NK-92 (cell line): ENCODE results near the gene GGT1.
"Not testable (repeated sequence)": the region's sequence is repeated elsewhere in the genome, so short reads cannot be mapped to it uniquely, and the experiment has no call there.

Experiments used
- DNase-seq: peaks from one replicate; lab custom pipeline; 2025; ENCODE audit not compliant: unreplicated experiment; lab: John Stamatoyannopoulos, UW

Gene GGT1

GRCh38 chr22:24633231-24634023, 30.4 kb downstream of the GGT1 start:
- DNase-seq: not testable (repeated sequence)

GRCh38 chr22:24634776-24635389, 31.9 kb downstream of the GGT1 start:
- DNase-seq: not testable (repeated sequence)

GRCh38 chr22:24636513-24636912, 33.5 kb downstream of the GGT1 start:
- not testable (repeated sequence) for DNase-seq

- DNase-seq: not testable (repeated sequence)
Measured at GRCh38 chr22:24642307-24642706, 39.3 kb downstream of the GGT1 start.

GRCh38 chr22:24644409-24644808, 41.4 kb downstream of the GGT1 start:
- DNase-seq: not testable (repeated sequence)

DNA sequence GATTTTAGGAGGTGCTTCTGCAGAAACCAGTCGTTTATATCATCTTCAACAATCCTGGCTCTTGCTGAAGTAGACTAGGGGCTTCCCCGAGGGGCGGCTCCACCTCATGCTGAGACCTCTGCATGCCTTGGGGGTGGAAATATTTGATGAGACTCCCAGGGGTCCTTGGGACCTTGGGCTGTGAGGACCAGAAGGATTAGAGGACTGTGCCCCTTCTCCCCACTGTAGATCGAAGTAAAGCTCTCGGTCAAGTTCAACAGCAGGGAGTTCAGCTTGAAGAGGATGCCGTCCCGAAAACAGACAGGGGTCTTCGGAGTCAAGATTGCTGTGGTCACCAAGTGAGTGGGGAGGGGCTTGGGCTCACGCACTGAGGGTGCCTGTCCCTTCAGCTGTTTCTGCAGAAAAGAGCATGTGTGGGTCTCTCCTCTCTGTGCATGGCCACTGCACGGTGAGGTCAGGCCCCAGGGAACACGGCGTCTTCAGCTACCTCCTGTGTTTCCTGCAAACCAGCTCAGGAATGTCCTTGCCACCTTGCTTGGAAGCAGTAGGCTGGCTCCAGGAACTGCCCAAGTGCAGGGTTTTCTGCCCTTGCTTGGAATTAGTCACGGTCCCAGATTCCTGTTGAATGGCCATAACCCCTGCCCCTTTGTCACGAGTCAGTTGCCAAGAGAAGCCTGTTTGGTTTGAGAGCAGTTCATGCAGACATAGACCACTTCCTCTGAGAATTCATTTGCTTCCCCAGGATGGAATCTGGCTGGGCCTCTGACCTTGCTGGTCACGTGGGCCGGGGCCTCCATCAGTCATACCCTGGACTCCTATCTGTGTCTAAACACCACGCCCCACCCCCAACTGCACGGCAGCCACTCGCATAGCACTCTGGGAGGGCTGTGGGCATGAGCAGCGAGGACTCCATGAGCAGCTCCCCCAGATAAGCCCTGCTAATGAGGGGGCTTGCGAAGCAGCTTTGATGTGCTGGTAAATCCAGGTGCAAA, 42.7 kb downstream of the GGT1 start:
- not testable (repeated sequence) for DNase-seq

- DNase-seq: not testable (repeated sequence)
Measured at GRCh38 chr22:24646756-24647155, 43.8 kb downstream of the GGT1 start.

GRCh38 chr22:24649371-24649770, 46.4 kb downstream of the GGT1 start:
- DNase-seq: not testable (repeated sequence)

DNA sequence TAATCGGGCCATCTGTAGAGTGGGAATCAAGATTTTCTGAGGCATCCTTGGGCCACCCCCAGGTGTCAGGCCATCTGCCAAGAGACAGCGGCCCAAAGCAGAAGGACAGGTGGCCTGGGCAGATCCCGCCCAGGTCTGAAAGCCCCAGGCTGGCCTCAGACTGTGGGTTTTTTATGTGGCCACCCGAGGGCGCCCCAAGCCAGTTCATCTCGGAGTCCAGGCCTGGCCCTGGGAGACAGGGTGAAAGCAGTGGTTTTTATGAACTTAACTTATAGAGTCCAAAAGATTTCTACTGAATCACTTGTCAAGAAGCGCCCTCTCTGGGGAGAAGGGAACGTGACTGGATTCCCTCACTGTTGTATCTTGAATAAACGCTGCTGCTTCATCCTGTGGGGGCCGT, 47.9 kb downstream of the GGT1 start:
- DNase-seq: not testable (repeated sequence)

DNA sequence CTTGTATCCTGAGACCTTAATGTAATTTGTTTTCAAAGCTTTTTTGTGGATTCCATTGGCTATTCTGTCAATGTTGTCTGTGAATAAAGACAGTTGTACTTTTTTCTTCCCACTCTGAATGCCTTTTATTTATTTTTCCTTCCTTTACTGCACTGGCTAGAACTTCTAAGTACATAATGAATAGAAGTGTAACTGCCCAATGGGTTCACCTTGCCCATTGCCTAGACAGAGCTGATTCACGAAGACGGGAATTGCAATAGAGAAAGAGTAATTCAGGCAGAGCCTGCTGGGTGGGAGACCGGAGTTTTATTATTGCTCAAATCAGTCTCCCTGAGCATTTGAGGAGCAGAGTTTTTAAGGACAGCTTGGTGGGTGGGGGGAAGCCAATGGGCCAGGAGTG, 62.4 kb downstream of the GGT1 start:
- not testable (repeated sequence) for DNase-seq

DNA sequence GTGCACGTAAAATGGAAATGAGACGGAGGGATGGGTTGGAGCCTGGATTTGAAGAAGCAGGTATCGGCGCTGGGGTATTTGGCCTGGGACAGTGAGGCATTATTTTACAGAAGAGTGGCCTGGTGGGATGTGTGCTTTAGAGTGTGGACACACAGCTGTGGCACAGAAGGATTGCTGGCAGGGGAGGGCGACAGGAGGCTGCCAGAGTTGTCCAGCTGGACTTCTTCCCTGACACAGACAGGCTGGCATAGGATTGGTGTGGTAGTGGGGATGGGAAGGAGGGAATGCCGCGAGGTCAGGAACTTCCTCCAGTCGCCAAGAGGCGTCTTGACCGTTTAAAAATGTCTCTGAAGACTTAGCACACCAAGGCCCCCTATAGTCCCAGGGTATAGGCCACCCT, 64.9 kb downstream of the GGT1 start:
- not testable (repeated sequence) for DNase-seq

DNA sequence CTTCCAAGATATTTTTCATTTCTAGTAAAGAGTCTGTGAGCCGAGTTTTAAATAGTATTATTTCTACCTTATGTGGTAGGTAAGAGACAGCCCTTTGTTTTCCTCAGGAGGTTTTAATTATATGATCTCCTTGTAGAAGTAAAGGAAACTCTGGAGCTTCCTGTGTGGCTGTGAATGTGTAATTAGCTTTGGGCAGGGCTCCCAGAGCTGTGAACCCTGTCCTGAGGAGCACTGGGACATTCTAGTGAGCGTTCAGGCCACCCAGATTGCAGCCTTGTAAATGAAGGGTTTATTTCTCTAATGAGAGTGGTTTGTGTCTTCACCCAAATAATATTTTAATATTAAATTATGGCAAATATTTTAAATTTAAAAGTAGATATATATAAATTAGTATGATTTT, 69.5 kb downstream of the GGT1 start:
- DNase-seq: not testable (repeated sequence)
